Activated CD8-positive, alpha-beta T cell treated with anti-CD3 and anti-CD28 coated beads, Interleukin-2, amount 10 ng/mL, durations not matched to agents 7 days and 5 days (primary cell): Measurements from ENCODE around the gene KLF17. TPM values are rescaled to one million over a fixed set of nuclear protein-coding genes. Genes with fewer than 3 reads are reported as not detected.

ENCODE experiments used
- ATAC-seq: fragments of 150-1000 bp; cut with Tn5 transposase; one replicate; pipeline ENCODE4 v1.10.0; 2021; ENCODE audit warnings: moderate library complexity
- CTCF ChIA-PET: fragments of 350-600 bp; sonication (Branson Sonifier 250); formaldehyde crosslinking; loops from one replicate; lab custom pipeline; 2021; ENCODE audit warnings: antibody characterized with exemption; lab: Charles Lee
- POLR2A ChIA-PET: fragments of 350-600 bp; sonication (Branson Sonifier 250); formaldehyde crosslinking; loops from one replicate; lab custom pipeline; 2021; ENCODE audit warnings: antibody characterized with exemption; lab: Charles Lee
- DNase-seq: peaks from one replicate; pipeline ENCODE4 v3.0.0-alpha.2; 2020
- H3K27ac Mint-ChIP-seq: one replicate; pipeline ENCODE4 v1.8.0; 2021; ENCODE audit warnings: mild to moderate bottlenecking, mixed read lengths
- H3K27me3 Mint-ChIP-seq: one replicate; pipeline ENCODE4 v1.8.0; 2021; ENCODE audit warnings: low read depth, mixed read lengths
- H3K36me3 Mint-ChIP-seq: one replicate; pipeline ENCODE4 v1.8.0; 2021; ENCODE audit warnings: low read depth, mixed read lengths
- H3K4me1 Mint-ChIP-seq: one replicate; pipeline ENCODE4 v1.8.0; 2021; ENCODE audit warnings: low read depth, mixed read lengths
- H3K4me3 Mint-ChIP-seq: one replicate; pipeline ENCODE4 v1.8.0; 2021; ENCODE audit warnings: mild to moderate bottlenecking, mixed read lengths
- H3K9me3 Mint-ChIP-seq: one replicate; pipeline ENCODE4 v1.8.0; 2022; ENCODE audit warnings: mixed read lengths; ENCODE audit not compliant: insufficient read depth
- total RNA-seq, 2 experiments: library from RNA; stranded (reverse); gene quantifications; one replicate each; pipeline ENCODE4 v1.2.3, GENCODE V29; 2021

The KLF17 gene
- total RNA-seq, 2 experiments from 2014 or later, result not detected

DNA sequence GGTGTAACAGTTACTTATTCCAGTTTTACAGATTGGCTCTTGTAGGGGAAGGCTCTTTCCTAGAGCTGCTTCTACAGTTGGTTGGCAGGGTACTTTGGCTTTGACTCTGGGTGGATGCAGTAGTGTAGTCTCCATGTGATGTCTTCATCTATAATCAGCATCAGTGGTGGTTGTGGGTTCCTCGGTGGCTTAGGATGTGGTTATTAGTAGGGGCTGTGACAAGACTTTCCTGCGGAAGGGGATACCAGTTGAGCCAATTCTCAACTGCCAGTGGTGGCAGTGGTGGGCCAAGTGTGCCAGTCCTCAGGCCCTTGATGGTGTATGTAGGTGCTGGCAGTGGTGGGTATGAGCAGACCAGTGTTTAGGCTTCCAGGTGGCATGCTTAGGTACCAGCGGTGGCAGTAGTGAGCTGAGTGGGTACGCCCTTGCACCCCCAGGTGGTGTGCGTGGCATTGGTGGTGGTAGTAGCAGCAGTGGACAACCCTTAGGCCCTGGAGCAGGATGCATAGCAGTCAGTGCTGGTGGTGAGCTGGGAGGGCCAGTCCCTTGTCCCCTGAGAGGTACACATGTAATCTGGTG lies 50.0 kb downstream of the KLF17 start:
- peak overlapping the region; percentile 17 for H3K27ac Mint-ChIP-seq
- peak; percentile 55 for DNase-seq
- peaks cover 21% of the 10 kb centered on the region for H3K27me3 Mint-ChIP-seq
- POLR2A ChIA-PET, result interaction anchor here (0.6 kb wide), 1 partner anchor 196 kb away, joined by 3 read pairs; no protein-coding TSS in a partner anchor
- no peaks in the 10 kb centered on the region for H3K36me3 Mint-ChIP-seq
- H3K9me3 Mint-ChIP-seq, result peaks cover 7% of the 10 kb centered on the region
- CTCF ChIA-PET, result no interaction called here
- peaks cover 10% of the 10 kb centered on the region for H3K4me1 Mint-ChIP-seq
- ATAC-seq, result no peak
- H3K4me3 Mint-ChIP-seq, result no peak overlapping the region

DNA sequence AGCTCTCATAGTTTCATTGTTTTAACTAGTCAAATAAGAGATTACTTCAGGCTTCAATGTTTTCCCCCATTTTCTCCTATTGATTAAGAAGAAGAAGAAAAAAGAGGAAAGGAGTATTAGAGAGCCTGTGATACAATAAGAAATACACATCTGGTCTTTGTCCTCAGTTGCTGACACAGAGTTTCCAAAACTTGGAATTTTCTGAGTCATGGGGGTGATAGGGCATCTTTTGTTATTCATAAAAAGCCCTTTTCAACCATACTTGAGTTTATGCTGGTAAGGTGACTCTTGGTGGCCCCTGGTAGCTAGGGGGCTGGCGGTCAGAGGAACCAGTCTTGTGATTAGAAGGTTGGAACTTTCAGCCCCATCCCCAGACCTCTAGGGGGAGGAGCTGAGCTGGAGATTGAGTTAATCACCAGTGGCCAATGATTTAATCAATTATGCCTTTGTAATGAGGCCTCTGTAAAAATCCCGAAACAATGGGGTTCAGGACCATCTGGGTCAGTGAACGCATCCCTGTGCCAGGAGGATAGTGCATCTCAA lies 51.7 kb downstream of the KLF17 start:
- no peak for ATAC-seq
- Mint-ChIP-seq H3K27ac (no peak overlapping the region), H3K4me3 (no peak overlapping the region), H3K27me3 (peaks cover 17% of the 10 kb centered on the region), H3K36me3 (no peaks in the 10 kb centered on the region), H3K9me3 (peaks cover 14% of the 10 kb centered on the region), H3K4me1 (peaks cover 10% of the 10 kb centered on the region)
- POLR2A ChIA-PET, result no interaction called here
- no peak for DNase-seq
- CTCF ChIA-PET, result no interaction called here

- CTCF ChIA-PET, result no interaction called here
- Mint-ChIP-seq H3K27ac (no peak overlapping the region), H3K36me3 (no peaks in the 10 kb centered on the region), H3K27me3 (peaks cover 7% of the 10 kb centered on the region), H3K4me3 (no peak overlapping the region), H3K4me1 (no peaks in the 10 kb centered on the region), H3K9me3 (peaks cover 16% of the 10 kb centered on the region)
- POLR2A ChIA-PET, result no interaction called here
- ATAC-seq, result no peak
- DNase-seq, result no peak
Measured at GRCh38 chr1:44174630-44175029, 56.0 kb downstream of the KLF17 start.

Other genes with a start within 250 kb of the KLF17 start
- gene ARTN, start 185.0 kb upstream of the KLF17 start, total RNA-seq, result under 1 TPM; 0.23 to 0.68 TPM
- gene IPO13, start 171.9 kb upstream of the KLF17 start, total RNA-seq, result 10 to 100 TPM; 23.7 to 24.5 TPM
- 10 to 100 TPM; 32.4 to 32.9 TPM for gene DPH2, start 148.8 kb upstream of the KLF17 start, total RNA-seq
- gene ATP6V0B, start 143.9 kb upstream of the KLF17 start, total RNA-seq, result 100 to 1,000 TPM; 116 to 117 TPM
- gene B4GALT2, start 139.6 kb upstream of the KLF17 start, total RNA-seq, result 10 to 100 TPM; 20.1 to 20.2 TPM
- 1 to 10 TPM; 1.1 to 1.3 TPM for gene CCDC24, start 127.2 kb upstream of the KLF17 start, total RNA-seq
- 1 to 10 TPM; 1.9 to 2.3 TPM for gene SLC6A9, start 87.4 kb upstream of the KLF17 start, total RNA-seq
- gene KLF18, start 22.8 kb downstream of the KLF17 start, total RNA-seq, result not detected
- gene DMAP1, start 94.7 kb downstream of the KLF17 start, total RNA-seq, result 10 to 100 TPM; 33.3 to 34.9 TPM
- 10 to 100 TPM; 33.1 to 33.2 TPM for gene ERI3, start 236.4 kb downstream of the KLF17 start, total RNA-seq